Neutrophil (primary cell): Measurements from ENCODE around the gene TMEM80.

Source experiments
- H3K27ac ChIP-seq: fragments of 200-600 bp; sonication (generic); 2 replicates; pipeline ENCODE4 v1.5.1; 2016; ENCODE audit warnings: mild to moderate bottlenecking, moderate library complexity
- H3K27me3 ChIP-seq: fragments of 200-600 bp; sonication (generic); 2 replicates; pipeline ENCODE4 v1.6.0; 2016; ENCODE audit warnings: mild to moderate bottlenecking
- H3K36me3 ChIP-seq: fragments of 200-600 bp; sonication (generic); 2 replicates; pipeline ENCODE4 v1.5.1; 2017
- H3K4me1 ChIP-seq, 2 experiments: fragments of 200-600 bp in 1 of 2; sonication (generic) in 1 of 2; 1 replicate in 1 of 2; 2 replicates in 1 of 2; pipeline versions ENCODE4 v1.5.1 to v1.6.1; 2013 to 2016; ENCODE audit warnings: low read depth in 1 of 2, low read length in 1 of 2, mild to moderate bottlenecking in 1 of 2, moderate library complexity in 1 of 2; ENCODE audit not compliant: control insufficient read depth in 1 of 2, insufficient read depth in 1 of 2
- H3K4me3 ChIP-seq, 2 experiments: fragments of 200-600 bp in 1 of 2; sonication (generic) in 1 of 2; 1 replicate in 1 of 2; 2 replicates in 1 of 2; pipeline ENCODE4 v1.5.1; 2013 to 2016; ENCODE audit warnings: low read depth in 1 of 2, low read length in 1 of 2, mild to moderate bottlenecking in 1 of 2, moderate library complexity in 1 of 2
- H3K9me3 ChIP-seq: fragments of 200-600 bp; sonication (generic); 2 replicates; pipeline ENCODE4 v1.5.1; 2016
- TF ChIP-seq, protein P1 (sequence below): fragments of 200-600 bp; sonication (generic); IDR thresholded peaks from 2 replicates; pipeline ENCODE4 v1.5.1; 2016; ENCODE audit warnings: antibody characterized with exemption

TMEM80 gene

DNA sequence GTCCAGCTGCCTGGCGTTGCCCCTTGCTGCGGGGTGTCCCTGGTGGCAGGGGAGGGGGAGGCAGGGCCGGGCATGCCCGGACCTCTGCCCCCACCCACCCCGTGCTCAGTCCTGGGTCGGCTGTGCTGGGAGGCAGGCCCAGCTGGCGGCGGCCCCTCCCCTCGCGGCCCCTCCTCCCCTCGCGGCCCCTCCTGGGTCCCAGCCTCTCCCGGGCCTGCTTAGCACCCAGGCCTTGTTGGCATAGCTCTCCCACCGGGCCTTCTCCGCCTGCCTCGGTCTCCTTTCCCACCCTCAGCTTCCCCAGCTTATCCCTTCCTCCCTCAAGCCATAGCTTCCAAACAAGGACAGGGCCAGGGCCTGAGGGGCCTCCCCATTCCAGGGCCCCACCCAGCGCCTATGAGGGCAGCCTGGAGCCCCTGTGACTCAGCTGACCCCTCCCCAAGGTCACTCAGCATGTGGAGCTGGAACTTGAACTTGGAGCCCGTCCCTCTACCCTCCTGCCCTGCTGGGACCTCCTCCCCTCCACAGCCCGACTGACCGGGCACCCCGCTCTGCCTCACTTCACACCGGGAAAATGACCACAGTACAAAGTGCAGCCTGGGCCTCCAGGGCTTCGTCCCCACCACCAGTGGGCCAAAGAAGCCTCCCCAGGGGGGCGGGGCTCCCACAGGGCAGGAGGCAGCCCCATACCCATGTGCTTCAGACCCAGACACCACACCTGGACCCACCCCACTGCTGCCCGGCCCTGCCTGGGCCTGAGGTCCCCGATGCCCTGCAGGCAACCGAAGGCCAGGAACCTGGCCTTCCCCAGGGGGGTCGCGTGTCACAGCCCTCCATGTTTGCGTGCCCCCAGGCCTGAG lies 11.6 kb downstream of the TMEM80 start:
- Histone ChIP-seq H3K4me1 (peaks cover 12 to 20% of the 10 kb centered on the region in 2 experiments), H3K4me3 (no peak overlapping the region), H3K27ac (no peak overlapping the region), H3K9me3 (no peaks in the 10 kb centered on the region), H3K36me3 (peaks cover 15% of the 10 kb centered on the region), H3K27me3 (peaks cover 74% of the 10 kb centered on the region)
- TF ChIP-seq, protein P1, sequence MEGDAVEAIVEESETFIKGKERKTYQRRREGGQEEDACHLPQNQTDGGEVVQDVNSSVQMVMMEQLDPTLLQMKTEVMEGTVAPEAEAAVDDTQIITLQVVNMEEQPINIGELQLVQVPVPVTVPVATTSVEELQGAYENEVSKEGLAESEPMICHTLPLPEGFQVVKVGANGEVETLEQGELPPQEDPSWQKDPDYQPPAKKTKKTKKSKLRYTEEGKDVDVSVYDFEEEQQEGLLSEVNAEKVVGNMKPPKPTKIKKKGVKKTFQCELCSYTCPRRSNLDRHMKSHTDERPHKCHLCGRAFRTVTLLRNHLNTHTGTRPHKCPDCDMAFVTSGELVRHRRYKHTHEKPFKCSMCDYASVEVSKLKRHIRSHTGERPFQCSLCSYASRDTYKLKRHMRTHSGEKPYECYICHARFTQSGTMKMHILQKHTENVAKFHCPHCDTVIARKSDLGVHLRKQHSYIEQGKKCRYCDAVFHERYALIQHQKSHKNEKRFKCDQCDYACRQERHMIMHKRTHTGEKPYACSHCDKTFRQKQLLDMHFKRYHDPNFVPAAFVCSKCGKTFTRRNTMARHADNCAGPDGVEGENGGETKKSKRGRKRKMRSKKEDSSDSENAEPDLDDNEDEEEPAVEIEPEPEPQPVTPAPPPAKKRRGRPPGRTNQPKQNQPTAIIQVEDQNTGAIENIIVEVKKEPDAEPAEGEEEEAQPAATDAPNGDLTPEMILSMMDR = no peak

DNA sequence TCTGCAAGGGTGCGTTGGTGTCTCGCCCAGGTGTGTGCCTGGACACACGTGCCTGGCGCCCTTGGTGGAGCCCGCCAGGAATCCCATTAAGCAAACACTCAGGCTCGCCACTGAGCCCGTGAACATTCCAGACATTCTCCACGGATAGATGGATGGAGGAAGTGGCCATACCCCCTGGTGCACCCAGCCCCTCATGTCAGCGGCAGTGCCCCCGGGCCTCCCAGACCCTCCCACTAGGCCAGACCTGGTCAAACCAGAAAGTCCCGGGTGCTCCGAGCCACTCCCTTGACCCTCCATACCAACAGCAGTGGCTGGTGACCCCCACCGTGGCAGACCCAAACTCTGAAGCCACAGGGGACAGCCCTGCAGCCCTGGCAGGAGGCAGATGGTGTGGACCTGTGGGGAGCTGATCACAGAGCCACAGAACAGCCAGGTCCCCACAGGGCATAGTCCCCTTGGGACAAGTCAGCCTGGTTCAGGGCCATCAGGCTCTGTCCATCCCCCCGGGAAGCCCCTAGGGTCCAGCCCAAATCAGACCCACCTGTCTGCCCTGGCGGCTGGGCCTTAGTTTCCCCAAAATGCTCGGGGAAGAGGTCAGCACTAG lies 12.3 kb downstream of the TMEM80 start:
- H3K4me1 ChIP-seq = peaks cover 9 to 15% of the 10 kb centered on the region in 2 experiments
- H3K4me3 ChIP-seq = no peak overlapping the region
- H3K36me3 ChIP-seq = peaks cover 12% of the 10 kb centered on the region
- H3K27ac ChIP-seq = no peak overlapping the region
- peaks cover 82% of the 10 kb centered on the region for H3K27me3 ChIP-seq
- TF ChIP-seq, protein P1 = no peak
- H3K9me3 ChIP-seq = no peaks in the 10 kb centered on the region

DNA sequence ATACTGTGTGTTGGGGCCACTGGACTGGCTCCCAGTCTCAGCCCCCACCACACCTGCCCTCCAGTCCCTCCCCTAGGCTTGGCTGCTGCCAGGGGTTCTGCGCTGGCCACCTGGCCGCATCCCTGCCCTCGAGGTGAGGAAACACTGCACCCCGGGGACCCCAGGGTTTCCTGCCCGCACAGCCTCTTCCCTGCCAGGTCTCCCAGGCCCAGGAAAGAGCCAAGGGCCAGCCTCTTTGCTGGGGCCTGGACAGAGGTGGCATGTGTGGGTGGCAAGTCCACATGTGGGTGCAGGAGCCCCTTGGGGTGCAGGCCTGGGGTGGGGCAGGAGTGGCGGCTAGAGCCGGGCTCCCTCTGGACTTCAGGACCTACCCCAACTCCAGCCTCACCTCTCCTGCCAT lies 12.9 kb downstream of the TMEM80 start:
- TF ChIP-seq, protein P1 = no peak
- peaks cover 9% of the 10 kb centered on the region for H3K36me3 ChIP-seq
- no peak overlapping the region for H3K27ac ChIP-seq
- H3K9me3 ChIP-seq = no peaks in the 10 kb centered on the region
- H3K27me3 ChIP-seq = peaks cover 87% of the 10 kb centered on the region
- no peak overlapping the region for H3K4me3 ChIP-seq
- peaks cover 4 to 11% of the 10 kb centered on the region in 2 experiments for H3K4me1 ChIP-seq

DNA sequence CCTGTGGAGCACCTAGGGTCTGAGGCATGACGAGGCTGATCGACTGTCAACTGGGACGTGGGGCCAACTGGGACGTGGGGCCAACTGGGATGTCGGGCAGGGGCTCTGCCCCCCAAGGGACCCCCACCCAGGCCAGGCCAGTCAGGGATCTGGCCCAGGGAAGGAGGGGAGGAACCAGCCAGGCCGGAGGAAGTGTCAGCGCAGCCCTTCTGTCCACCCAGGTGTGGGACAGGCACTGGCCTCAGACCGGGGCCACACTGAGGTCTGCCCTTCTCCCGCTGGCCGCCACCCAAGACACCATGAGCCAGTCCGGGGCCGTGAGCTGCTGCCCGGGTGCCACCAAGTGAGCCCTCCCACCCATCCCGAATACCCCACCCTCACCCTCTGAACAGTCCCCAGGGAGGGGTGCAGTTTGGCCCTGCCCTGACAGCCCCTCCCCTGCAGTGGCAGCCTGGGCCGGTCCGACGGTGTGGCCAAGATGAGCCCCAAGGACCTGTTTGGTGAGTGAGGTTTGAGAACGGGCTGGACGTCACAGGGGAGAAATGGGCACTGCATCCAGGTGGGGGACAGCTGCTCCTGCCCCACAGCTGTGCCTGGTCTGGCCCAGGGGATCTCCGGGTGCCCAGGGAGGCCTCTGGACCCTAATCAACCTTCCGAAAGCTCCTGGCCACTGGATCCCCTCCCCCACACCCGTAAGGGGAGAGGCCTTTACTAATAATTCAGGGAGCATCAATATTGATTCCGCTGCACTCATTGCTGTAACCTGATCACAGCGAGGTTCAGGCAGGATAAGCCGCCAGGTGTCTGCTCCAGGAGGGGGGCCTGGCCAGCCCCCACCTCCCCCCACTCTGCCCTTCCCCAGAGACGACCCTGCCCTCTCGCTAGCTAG lies 13.7 kb downstream of the TMEM80 start:
- H3K27me3 ChIP-seq = peaks cover 91% of the 10 kb centered on the region
- H3K9me3 ChIP-seq = no peaks in the 10 kb centered on the region
- no peak overlapping the region for H3K27ac ChIP-seq
- H3K36me3 ChIP-seq = peaks cover 6% of the 10 kb centered on the region
- H3K4me3 ChIP-seq = no peak overlapping the region
- TF ChIP-seq, protein P1 = no peak
- peaks cover 4 to 11% of the 10 kb centered on the region in 2 experiments for H3K4me1 ChIP-seq

DNA sequence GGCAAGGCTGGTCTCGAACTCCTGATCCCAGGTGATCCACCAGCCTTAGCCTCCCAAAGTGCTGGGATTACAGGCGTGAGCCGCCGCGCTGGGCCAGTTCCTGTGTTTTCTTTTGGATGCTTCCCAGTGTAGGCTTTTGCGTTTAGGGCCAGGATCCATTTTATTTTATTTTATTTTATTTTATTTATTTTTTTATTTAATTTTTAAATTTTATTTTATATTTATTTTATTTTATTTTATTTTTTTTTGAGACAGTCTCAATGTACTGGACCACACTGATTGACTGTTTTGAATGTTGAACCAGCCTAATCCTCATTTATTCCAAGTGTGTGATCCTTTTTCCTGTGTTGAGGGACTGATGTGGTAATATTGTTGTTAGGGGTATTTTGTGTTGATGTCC lies 18.8 kb downstream of the TMEM80 start:
- no peaks in the 10 kb centered on the region for H3K36me3 ChIP-seq
- H3K4me3 ChIP-seq = no peak overlapping the region
- H3K9me3 ChIP-seq = no peaks in the 10 kb centered on the region
- TF ChIP-seq, protein P1 = no peak
- peaks cover 0 to 4% of the 10 kb centered on the region in 2 experiments for H3K4me1 ChIP-seq
- peaks cover 86% of the 10 kb centered on the region for H3K27me3 ChIP-seq
- H3K27ac ChIP-seq = no peak overlapping the region
